Esophagus squamous epithelium (tissue), 5 donors: ENCODE results near the gene CA11. TPM values are rescaled to one million over a fixed set of nuclear protein-coding genes. Genes with fewer than 3 reads are reported as not detected.

Source experiments
- DNase-seq: peaks from one replicate; lab custom pipeline; 2025; lab: John Stamatoyannopoulos, UW
- H3K27ac ChIP-seq, 4 donors: fragments of 200-600 bp; sonication (generic); one replicate each; pipeline ENCODE4 v1.5.1; 2016 to 2019; ENCODE audit warnings: mild to moderate bottlenecking in 1 of 4
- H3K27me3 ChIP-seq, 4 donors: fragments of 200-600 bp; sonication (generic); 1 replicate in 3 of 4; 2 replicates in 1 of 4; pipeline versions ENCODE4 v1.5.1 to v1.6.0; 2017 to 2021; ENCODE audit warnings: antibody characterized with exemption in 1 of 4
- H3K36me3 ChIP-seq, 3 donors: fragments of 200-600 bp; sonication (generic); one replicate each; pipeline ENCODE4 v1.5.1; 2016 to 2019
- H3K4me1 ChIP-seq, 3 donors: fragments of 200-600 bp; sonication (generic); one replicate each; pipeline ENCODE4 v1.5.1; 2017 to 2019
- H3K4me3 ChIP-seq, 4 donors: fragments of 200-600 bp; sonication (generic); 1 replicate in 3 of 4; 2 replicates in 1 of 4; pipeline ENCODE4 v1.5.1; 2016 to 2019; ENCODE audit warnings: mild to moderate bottlenecking in 2 of 4, moderate library complexity in 1 of 4
- H3K9me3 ChIP-seq, 3 donors: fragments of 200-600 bp; sonication (generic); one replicate each; pipeline ENCODE4 v1.5.1; 2016 to 2019
- POLR2A ChIP-seq, 4 donors: fragments of 450-650 bp; IDR thresholded peaks; one replicate each; pipeline ENCODE4 v1.6.1; 2017; ENCODE audit warnings: antibody characterized with exemption in 4 of 4, mild to moderate bottlenecking in 4 of 4, moderate library complexity in 3 of 4
- WGBS, 2 donors: methylation state at CpG; one replicate each; pipeline ENCODE4 v1.1.5; 2018; 5-methylcytosine and 5-hydroxymethylcytosine counted together
- intact Hi-C: fragments of 100-400 bp; cut with DNase I; formaldehyde crosslinking; loops from one replicate; pipeline ENCODE4 v1.15.0; 2022
- total RNA-seq, 4 donors: library from RNA; depleted of rRNA; stranded (reverse); fragments of >200 nt; gene quantifications; one replicate each; pipeline ENCODE4 v1.1.0, GENCODE V29; 2016
- TF ChIP-seq, protein P1 (sequence below), 6 experiments: fragments of 450-650 bp in 4 of 6; fragments of 200-600 bp in 2 of 6; sonication (generic) in 2 of 6; IDR thresholded peaks; one replicate each; pipeline ENCODE4 v1.5.1; 2016 to 2019; ENCODE audit warnings: antibody characterized with exemption in 6 of 6, mild to moderate bottlenecking in 4 of 6, moderate library complexity in 4 of 6
- donor health status: DM: yes; HTN: yes; CAD: no.

The CA11 gene
- total RNA-seq, 4 donors from 2014 or later = 1.4 to 6.9 (median 5.2) TPM

DNA sequence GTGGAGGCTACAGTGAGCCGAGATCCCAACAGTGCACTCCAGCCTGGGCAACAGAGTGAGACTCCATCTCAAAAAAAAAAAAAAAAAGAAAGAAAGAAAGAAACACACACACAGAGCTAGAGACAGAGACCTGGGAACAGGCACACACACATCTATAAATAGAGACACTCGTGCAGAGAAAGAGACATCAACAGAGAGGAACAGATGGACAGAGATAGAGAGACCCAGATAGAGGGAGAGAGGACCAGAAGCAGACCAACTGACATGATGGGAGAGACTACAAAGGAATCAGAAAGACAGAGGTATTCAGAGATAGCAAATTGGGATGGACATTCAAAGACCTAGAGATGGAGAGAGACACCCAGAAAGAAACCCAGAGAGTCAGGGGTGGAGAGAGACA, 2.1 kb upstream of the CA11 start:
- intact Hi-C loops = no loop called here
- Histone ChIP-seq H3K4me1 (peaks cover 7 to 45% (median 18%) of the 10 kb centered on the region in 3 donors), H3K4me3 (no peak overlapping the region), H3K27ac (no peak overlapping the region), H3K9me3 (no peaks in the 10 kb centered on the region), H3K36me3 (no peaks in the 10 kb centered on the region), H3K27me3 (no peaks in the 10 kb centered on the region)
- DNase-seq = no peak
- no peak for TF ChIP-seq POLR2A (IDR thresholded peaks at IDR 0.05)
- TF ChIP-seq, protein P1, sequence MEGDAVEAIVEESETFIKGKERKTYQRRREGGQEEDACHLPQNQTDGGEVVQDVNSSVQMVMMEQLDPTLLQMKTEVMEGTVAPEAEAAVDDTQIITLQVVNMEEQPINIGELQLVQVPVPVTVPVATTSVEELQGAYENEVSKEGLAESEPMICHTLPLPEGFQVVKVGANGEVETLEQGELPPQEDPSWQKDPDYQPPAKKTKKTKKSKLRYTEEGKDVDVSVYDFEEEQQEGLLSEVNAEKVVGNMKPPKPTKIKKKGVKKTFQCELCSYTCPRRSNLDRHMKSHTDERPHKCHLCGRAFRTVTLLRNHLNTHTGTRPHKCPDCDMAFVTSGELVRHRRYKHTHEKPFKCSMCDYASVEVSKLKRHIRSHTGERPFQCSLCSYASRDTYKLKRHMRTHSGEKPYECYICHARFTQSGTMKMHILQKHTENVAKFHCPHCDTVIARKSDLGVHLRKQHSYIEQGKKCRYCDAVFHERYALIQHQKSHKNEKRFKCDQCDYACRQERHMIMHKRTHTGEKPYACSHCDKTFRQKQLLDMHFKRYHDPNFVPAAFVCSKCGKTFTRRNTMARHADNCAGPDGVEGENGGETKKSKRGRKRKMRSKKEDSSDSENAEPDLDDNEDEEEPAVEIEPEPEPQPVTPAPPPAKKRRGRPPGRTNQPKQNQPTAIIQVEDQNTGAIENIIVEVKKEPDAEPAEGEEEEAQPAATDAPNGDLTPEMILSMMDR (IDR thresholded peaks at IDR 0.05) = no peak
- WGBS, 2 donors = 73 to 81% methylated on average over 2 of the region's 2 CpGs

- H3K27ac ChIP-seq = peak overlapping the region; percentile 85 to 94 (median 91)
- no peak for DNase-seq
- no peaks in the 10 kb centered on the region for H3K27me3 ChIP-seq
- no peak for TF ChIP-seq POLR2A (IDR thresholded peaks at IDR 0.05)
- TF ChIP-seq, protein P1 (IDR thresholded peaks at IDR 0.05) = no peak
- H3K9me3 ChIP-seq = no peaks in the 10 kb centered on the region
- peak overlapping the region; percentile 34 to 80 (median 60) for H3K4me3 ChIP-seq
- WGBS, 2 donors = 9 to 12% methylated on average over 7 to 9 of the region's 10 CpGs
- intact Hi-C loops = no loop called here
- H3K4me1 ChIP-seq = peaks cover 7 to 45% (median 18%) of the 10 kb centered on the region in 3 donors
- H3K36me3 ChIP-seq = no peaks in the 10 kb centered on the region
These were observed 782 bp upstream of the CA11 start for GRCh38 chr19:48646722-48647216.

DNA sequence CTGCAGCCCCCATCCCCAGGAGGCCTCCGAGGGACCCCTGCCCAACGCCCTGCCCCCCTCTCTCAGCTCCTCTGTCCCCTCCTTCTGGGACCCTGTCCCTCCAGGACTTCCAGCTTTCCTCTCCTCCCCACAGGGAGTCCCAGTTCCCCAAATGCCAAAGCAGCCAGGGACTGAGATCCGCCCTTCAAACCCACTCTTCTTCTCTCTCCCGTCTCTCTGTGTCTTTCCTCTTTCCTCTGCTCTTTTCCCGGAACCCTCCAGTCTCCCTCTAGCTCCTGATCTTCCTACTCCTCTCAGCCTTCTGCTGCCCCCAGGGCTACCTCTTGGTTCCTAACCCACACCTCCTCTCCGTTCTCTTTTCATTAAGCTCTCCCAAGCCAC, 377 bp downstream of the CA11 start:
- H3K4me1 ChIP-seq = peaks cover 7 to 45% (median 18%) of the 10 kb centered on the region in 3 donors
- H3K9me3 ChIP-seq = no peaks in the 10 kb centered on the region
- WGBS, 2 donors = 1% methylated on average over 5 to 6 of the region's 6 CpGs
- peak overlapping the region; percentile 34 to 80 (median 60) for H3K4me3 ChIP-seq
- peak overlapping the region; percentile 85 to 94 (median 91) for H3K27ac ChIP-seq
- no peaks in the 10 kb centered on the region for H3K27me3 ChIP-seq
- no peak for DNase-seq
- no peak for TF ChIP-seq POLR2A (IDR thresholded peaks at IDR 0.05)
- TF ChIP-seq, protein P1 (IDR thresholded peaks at IDR 0.05) = no peak
- intact Hi-C loops = no loop called here
- no peaks in the 10 kb centered on the region for H3K36me3 ChIP-seq

DNA sequence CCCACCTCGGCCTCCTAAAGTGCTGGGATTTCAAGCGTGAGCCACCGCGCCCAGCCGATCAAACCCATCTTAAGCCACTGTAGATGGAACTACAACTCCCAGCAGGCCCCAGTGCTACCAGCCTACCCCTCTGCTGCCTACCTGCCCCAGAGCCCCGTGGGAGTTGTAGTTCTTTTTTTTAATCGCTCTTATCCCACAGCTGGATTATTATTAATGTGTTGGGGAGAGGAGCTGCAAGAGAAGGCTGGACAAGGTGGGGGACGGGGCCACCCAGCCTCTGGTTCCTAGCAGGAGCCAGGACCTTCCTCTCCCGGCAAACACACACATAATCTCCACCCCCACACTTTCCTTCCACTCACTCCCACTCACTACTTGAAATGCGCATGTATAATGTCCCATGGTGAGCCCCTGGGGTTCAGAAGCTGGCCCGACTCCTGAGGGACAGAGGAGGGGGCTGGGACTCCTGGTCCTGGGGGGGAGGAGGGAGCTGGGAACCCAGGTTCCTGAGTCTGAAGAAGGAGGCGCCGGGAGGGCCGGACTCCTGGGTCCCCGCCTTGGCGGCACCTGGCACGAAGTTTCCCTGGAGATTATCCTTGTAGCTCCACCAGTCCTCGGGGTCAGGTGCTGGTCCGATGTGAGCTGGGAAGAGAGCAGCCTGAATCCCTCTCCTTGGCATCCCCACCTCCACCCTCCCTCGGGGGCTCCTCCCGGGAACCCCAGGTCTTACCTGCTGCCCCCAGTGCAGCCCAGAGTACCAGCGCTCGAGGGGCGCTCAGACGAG, 958 bp downstream of the CA11 start:
- Histone ChIP-seq H3K9me3 (no peaks in the 10 kb centered on the region), H3K27ac (peak overlapping the region; percentile 85 to 94 (median 91)), H3K4me1 (peaks cover 7 to 45% (median 18%) of the 10 kb centered on the region in 3 donors), H3K4me3 (peak overlapping the region; percentile 34 to 80 (median 60)), H3K36me3 (no peaks in the 10 kb centered on the region), H3K27me3 (no peaks in the 10 kb centered on the region)
- intact Hi-C loops = no loop called here
- peak in 2 of 4 donors; percentile 7 to 27 for TF ChIP-seq POLR2A (IDR thresholded peaks at IDR 0.05)
- TF ChIP-seq, protein P1 (IDR thresholded peaks at IDR 0.05) = no peak
- DNase-seq = no peak
- 0 to 4% methylated on average over 15 of the region's 25 CpGs for WGBS, 2 donors

DNA sequence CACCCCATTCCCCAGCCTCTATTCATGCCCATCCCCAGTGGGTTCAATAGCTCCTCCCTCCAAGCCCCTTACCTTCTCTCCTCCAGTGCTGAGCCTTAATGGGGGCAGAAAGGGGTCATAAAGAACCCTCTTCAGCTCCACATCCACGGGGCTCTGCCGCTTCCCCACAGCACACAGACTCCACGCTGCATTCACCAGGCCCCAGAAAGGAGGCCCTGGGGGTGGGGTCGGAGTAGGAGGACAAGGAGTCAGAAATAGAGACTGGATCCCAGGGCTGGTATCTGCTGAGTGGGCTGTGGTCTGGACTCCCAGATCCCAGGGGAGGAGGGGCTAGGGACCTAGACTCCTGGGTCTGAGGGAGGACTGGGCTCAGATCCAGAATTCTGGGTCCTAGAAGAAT, 1.6 kb downstream of the CA11 start:
- intact Hi-C loops = no loop called here
- 67% methylated on average over 4 of the region's 4 CpGs; no CpG with 5 or more reads in 1 of the 2 donors for WGBS, 2 donors
- no peaks in the 10 kb centered on the region for H3K27me3 ChIP-seq
- H3K4me3 ChIP-seq = peak overlapping the region in 2 of 4 donors; percentile 59 to 80
- TF ChIP-seq, protein P1 (IDR thresholded peaks at IDR 0.05) = no peak
- TF ChIP-seq POLR2A (IDR thresholded peaks at IDR 0.05) = no peak
- H3K27ac ChIP-seq = peak overlapping the region in 2 of 4 donors; percentile 91
- no peaks in the 10 kb centered on the region for H3K9me3 ChIP-seq
- no peaks in the 10 kb centered on the region for H3K36me3 ChIP-seq
- peaks cover 7 to 45% (median 13%) of the 10 kb centered on the region in 3 donors for H3K4me1 ChIP-seq
- no peak for DNase-seq
